ENCODE results near the gene AAGAB. TPM values are rescaled to one million over a fixed set of nuclear protein-coding genes. Genes with fewer than 3 reads are reported as not detected.

The AAGAB gene
- total RNA-seq, 1 experiment from 2014 or later = 40.1 TPM

DNA sequence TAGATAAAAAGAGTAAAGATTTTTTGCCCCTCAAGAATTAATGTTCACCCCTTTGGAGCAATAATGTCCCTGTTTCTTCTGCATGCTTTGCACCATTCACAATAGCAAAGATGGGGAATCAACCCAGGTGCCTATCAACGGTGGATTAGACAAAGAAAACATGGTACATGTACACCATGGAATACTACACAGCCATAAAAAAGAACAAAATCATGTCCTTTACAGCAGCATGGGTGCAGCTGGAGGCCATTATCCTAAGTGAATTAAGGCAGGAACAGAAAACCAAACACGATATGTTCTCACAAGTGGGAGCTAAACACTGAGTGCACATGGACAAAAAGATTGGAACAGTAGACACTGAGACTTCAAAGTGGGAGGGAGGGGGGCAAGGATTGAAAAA lies 35.2 kb downstream of the AAGAB start:
- H2BK15ac ChIP-seq (ENCODE audit: low read depth, low read length) = no peak overlapping the region
- no peak overlapping the region for H3K14ac ChIP-seq (ENCODE audit: insufficient read depth, low read length)
- no peak overlapping the region for H3K18ac ChIP-seq (ENCODE audit: insufficient read length, low read depth, low read length)
- Mint-ChIP-seq H3K4me1 (no peaks in the 10 kb centered on the region), H3K36me3 (ENCODE audit: insufficient read depth in 1 of 3, low read depth in 3 of 3) (peaks cover 0 to 6% (median 0%) of the 10 kb centered on the region in 3 experiments; a peak in 2 of 7 replicates), H3K9me3 (no peaks in the 10 kb centered on the region), H3K27ac (no peak overlapping the region), H3K27me3 (ENCODE audit: low read depth) (no peaks in the 10 kb centered on the region), H3K4me3 (no peak overlapping the region)
- H2AK5ac ChIP-seq (ENCODE audit: insufficient read length, low read length) = no peak overlapping the region
- no peaks in the 10 kb centered on the region for H3K9me3 ChIP-seq (ENCODE audit: control insufficient read depth, low read depth, low read length)
- no peaks in the 10 kb centered on the region for H4K20me1 ChIP-seq (ENCODE audit: control insufficient read depth, insufficient read depth, insufficient read length)
- H2BK12ac ChIP-seq (ENCODE audit: insufficient read length, low read depth, low read length) = no peak overlapping the region
- no peak overlapping the region for H4K91ac ChIP-seq (ENCODE audit: insufficient read length, low read depth, low read length)
- H3K4ac ChIP-seq (ENCODE audit: low read depth, low read length) = no peak overlapping the region
- no peak overlapping the region for H3K56ac ChIP-seq (ENCODE audit: insufficient read length, low read depth, low read length)
- no peak overlapping the region for H2BK20ac ChIP-seq (ENCODE audit: low read depth, low read length, poor library complexity, severe bottlenecking)
- no peaks in the 10 kb centered on the region for H3K79me2 ChIP-seq (ENCODE audit: insufficient read depth, low read length)
- no peak overlapping the region for H3K27ac ChIP-seq (ENCODE audit: insufficient read length, low read depth, low read length)
- H3T11ph ChIP-seq (ENCODE audit: low read length) = no peak overlapping the region
- no CpG with 5 or more reads among the region's 2 CpGs for WGBS (ENCODE audit: extremely low coverage, insufficient read length, low lambda C conversion rate)
- no peak overlapping the region for H2AFZ ChIP-seq (ENCODE audit: low read length)
- H3K27me3 ChIP-seq (ENCODE audit: insufficient read depth, low read length) = no peaks in the 10 kb centered on the region
- TF ChIP-seq, protein P1, sequence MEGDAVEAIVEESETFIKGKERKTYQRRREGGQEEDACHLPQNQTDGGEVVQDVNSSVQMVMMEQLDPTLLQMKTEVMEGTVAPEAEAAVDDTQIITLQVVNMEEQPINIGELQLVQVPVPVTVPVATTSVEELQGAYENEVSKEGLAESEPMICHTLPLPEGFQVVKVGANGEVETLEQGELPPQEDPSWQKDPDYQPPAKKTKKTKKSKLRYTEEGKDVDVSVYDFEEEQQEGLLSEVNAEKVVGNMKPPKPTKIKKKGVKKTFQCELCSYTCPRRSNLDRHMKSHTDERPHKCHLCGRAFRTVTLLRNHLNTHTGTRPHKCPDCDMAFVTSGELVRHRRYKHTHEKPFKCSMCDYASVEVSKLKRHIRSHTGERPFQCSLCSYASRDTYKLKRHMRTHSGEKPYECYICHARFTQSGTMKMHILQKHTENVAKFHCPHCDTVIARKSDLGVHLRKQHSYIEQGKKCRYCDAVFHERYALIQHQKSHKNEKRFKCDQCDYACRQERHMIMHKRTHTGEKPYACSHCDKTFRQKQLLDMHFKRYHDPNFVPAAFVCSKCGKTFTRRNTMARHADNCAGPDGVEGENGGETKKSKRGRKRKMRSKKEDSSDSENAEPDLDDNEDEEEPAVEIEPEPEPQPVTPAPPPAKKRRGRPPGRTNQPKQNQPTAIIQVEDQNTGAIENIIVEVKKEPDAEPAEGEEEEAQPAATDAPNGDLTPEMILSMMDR (conservative IDR thresholded peaks at IDR 0.05) = no peak
- H2BK120ac ChIP-seq (ENCODE audit: low read depth, low read length, poor library complexity, severe bottlenecking) = no peak overlapping the region
- H3K23me2 ChIP-seq (ENCODE audit: insufficient read length, low read depth, low read length, poor library complexity, severe bottlenecking) = no peaks in the 10 kb centered on the region
- H2BK5ac ChIP-seq (ENCODE audit: insufficient read length, low read length) = no peak overlapping the region
- H4K8ac ChIP-seq (replicated peaks; ENCODE audit: insufficient read length, low read depth, low read length) = no peak overlapping the region
- no peak for DNase-seq
- no peak overlapping the region for H3K23ac ChIP-seq (ENCODE audit: insufficient read length, low read depth, low read length)
- no peak overlapping the region for H4K5ac ChIP-seq (ENCODE audit: insufficient read length, low read depth, low read length)
- H3K4me2 ChIP-seq (ENCODE audit: insufficient read depth, insufficient read length, low read length) = no peak overlapping the region
- H3K79me1 ChIP-seq (ENCODE audit: insufficient read depth, low read depth, low read length, poor library complexity, severe bottlenecking) = no peaks in the 10 kb centered on the region
- no peak overlapping the region for H3K9ac ChIP-seq (ENCODE audit: extremely low read depth, insufficient read length, low read length)
- no peaks in the 10 kb centered on the region for H3K4me1 ChIP-seq (ENCODE audit: insufficient read depth, low read length)
